Measurements from ENCODE around the gene C2CD5.
A peak's percentile ranks its signal among the peaks of the same experiment; 100 is the strongest.
"Not testable (repeated sequence)": the region's sequence is repeated elsewhere in the genome, so short reads cannot be mapped to it uniquely, and the experiment has no call there.

The C2CD5 gene, protein sequence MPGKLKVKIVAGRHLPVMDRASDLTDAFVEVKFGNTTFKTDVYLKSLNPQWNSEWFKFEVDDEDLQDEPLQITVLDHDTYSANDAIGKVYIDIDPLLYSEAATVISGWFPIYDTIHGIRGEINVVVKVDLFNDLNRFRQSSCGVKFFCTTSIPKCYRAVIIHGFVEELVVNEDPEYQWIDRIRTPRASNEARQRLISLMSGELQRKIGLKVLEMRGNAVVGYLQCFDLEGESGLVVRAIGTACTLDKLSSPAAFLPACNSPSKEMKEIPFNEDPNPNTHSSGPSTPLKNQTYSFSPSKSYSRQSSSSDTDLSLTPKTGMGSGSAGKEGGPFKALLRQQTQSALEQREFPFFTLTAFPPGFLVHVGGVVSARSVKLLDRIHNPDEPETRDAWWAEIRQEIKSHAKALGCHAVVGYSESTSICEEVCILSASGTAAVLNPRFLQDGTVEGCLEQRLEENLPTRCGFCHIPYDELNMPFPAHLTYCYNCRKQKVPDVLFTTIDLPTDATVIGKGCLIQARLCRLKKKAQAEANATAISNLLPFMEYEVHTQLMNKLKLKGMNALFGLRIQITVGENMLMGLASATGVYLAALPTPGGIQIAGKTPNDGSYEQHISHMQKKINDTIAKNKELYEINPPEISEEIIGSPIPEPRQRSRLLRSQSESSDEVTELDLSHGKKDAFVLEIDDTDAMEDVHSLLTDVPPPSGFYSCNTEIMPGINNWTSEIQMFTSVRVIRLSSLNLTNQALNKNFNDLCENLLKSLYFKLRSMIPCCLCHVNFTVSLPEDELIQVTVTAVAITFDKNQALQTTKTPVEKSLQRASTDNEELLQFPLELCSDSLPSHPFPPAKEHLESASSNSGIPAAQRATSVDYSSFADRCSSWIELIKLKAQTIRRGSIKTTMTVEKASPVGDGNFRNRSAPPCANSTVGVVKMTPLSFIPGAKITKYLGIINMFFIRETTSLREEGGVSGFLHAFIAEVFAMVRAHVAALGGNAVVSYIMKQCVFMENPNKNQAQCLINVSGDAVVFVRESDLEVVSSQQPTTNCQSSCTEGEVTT

DNA sequence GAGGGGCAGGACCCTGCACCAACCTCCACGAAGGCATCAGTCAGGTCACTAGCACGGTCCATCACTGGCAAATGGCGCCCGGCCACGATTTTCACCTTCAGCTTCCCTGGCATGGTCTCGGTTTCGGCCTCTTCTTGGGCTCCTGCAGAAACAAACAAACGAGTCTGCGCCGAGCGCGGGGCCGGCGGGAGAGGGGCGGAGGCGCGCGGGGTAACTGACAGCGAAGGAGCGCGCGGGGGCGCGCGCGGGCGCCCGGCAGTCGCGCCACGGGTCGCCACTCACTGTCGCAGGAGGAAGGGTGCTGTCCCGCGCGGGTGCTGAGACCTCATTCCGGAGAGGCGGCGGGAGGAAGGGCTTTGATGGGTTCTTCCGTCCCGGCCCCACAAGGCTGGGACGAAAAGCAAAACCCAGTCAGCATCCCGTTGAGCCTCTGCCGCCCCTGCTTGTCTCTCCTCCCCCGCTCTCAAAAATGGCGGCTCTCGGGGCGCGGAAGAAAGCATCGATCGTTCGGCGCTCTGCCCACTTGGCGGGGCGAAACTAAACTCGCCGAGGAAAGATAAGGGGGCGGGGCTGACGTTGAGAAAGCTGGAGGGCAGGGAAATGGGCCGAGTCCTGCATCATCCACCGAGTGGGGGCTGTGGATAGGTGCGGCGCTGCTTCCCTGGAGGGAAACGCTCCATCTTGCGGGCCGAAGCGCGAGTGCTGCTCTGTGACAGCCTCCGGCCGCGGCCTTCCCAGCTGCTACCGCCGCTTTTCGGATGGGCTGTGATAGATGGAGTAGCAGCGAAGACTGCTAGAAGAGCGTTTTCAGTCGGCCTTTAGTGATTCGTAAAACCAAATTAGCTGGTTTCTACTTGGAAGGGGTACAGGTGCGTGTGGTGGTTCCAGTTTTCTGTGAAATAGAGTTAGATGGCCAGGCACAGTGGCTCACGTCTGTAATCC lies at the start of gene C2CD5:
TSS of gene C2CD5 (minus strand) at position 505 of the 942 bp plus-strand sequence. CDS start at position 113, 392 bp downstream.
- peak; percentile 97 for DNase-seq

DNA sequence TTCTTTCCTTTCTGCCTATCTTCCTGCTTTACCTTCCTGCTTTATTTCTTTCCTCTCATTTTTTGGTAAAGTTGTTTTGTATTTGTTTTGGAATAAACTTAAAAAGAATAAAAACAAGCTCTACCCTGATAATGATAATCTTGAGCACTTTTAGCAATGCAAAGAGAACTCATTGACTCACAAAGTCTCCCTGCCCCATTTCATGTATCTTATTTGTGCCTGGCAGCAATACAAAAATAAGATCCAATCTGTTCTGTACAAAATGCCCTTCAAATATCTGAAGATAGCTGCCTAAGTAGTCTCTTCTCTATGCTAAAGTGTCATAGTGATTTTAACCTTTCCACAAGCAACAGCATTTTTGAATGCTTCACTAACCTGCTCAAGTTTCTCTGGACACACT lies 49.5 kb upstream of the C2CD5 start:
- DNase-seq, result no peak

DNA sequence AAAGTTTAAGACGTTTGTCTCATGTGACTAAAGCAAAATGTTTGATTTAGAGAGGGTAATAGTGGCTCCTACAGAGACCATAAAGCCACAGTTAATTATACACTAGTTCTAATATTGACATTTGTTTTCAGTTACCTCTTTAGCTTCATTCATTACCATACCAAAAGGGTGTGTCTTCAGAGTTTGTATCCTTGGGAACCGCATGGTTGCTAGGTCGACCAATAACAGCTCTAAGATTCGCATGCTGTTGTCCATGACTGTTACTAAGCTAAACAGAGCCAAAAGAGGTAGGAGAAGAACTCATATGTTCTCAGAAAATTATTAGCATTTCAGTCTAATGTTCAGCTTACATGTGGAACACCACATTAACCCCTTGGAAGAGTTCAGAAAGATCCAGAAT lies 44.5 kb upstream of the C2CD5 start:
- DNase-seq, result no peak

DNA sequence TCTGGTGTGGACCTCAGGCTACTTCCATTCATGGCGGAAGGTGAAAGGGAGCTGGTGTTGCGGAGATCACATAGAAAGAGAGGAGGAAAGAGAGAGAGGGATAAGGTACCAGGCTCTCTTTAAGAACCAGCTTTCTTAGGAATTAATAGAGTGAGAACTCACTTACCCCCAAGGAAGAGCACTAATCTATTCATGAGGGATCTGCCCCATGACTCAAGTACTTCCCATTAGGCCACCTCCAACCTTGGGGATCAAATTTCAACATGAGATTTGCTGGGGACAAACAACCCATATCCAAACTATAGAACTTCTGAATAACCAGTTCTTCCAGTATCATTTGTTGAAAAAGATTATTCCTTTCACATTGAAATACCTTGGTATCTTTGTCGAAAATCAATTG lies 34.0 kb upstream of the C2CD5 start:
- no peak for DNase-seq

DNA sequence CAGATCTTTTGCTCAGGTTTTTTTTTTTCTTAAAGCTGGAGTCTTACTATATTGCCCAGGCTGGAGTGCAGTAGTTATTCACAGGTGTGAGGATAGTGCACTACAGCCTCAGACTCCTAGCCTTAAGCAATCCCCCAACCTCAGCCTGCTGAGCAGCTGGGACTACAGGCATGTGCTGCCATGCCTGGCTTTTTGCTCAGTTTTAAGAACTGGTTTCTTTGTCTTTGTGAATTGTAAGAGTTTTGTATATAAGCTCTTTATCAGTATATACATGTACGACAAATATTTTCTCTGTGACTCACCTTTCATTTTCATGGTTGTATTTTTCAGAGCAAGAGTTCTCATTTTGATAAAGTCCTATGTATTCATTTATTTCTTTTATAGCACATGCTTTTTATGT lies 33.3 kb upstream of the C2CD5 start:
- DNase-seq, result no peak

DNA sequence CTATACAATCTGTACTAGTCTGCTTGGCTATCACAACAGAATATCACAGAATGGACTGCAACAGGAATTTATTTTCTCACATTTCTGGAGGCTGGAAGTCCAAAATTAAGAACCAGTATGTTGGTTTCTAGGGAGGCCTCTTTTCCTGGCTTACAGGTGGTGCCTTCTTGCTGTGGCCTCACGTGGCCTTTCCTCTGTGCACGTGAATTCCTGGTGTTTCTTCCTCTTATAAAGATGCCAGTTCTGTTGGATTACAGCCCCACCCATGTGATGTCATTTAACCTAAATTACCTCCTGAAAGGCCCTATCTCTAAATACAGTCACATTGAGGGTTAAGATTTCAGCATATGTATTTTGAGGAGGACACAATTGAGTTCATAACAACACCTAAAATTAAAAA lies 32.1 kb upstream of the C2CD5 start:
- DNase-seq, result no peak

DNA sequence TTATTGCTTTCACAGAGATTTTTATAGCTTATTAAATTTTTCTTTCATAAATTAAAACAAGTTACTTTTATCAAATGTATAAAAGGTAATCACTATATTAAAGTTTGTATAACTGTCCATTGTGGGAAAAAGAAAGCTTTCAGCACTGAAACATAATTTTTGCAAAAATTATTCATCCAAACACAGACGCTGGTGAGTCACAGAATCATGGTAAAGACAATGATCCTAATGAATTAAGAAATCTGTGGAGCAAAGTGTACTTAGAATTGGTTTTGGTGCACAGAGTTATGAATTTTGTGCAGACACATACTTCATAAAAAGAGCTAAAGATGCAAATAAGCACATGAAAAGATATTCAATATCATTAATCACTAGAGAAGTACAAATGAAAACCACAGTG lies 31.7 kb upstream of the C2CD5 start:
- no peak for DNase-seq

DNA sequence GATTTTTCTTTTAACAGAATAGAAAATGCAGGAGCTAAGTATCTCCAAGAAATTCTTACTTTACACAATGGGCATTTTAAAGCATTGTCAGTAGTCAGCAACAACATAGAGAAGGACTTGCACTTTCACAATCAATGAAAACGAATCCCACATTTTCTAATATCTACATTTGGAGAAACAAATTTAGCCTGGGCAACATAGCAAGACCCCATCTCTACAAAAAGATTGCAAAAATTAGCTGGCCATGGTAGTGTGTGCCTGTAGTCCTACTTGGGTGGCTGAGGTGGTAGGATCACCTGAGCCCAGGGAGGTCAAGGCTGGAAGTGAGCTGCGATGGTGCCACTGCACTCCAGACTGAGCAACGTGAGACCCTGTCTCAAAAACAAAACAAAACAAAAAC lies 30.6 kb upstream of the C2CD5 start:
- no peak for DNase-seq

DNA sequence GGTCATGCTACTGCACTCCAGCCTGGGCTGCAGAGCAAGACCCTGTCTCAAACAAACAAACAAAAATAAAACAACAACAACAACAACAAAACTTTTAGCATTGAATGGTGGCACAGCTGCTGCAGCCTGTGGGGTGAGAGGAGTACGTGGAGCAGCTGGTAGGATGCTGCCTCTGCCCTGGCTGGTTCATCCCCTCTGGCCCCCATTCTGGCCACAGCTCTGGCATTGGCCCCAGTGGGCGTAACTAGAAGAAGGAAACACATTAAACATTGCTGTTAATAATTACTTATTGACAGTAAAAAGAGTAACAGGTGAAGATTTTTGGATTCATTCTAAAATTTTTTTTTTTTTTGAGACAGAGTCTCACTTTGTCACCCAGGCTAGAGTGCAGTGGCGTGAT lies 28.8 kb upstream of the C2CD5 start:
- no peak for DNase-seq

DNA sequence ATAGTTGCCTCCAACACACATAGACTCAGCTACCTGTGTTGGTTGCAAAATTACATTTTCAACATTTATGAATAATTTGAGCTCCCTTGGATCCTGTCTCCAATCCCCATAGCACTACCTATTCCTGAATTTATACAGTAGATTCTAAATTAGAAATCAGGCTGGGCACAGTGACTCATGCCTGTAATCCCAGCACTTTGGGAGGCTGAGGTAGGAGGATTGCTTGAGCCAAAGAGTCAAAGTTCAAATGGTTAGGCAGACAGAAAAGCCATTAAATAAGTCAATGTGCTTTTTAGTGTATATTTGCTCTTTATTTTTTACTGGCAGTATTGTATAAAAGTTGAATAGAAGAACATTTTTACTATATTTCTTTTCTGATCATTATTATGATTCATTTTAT lies 24.9 kb upstream of the C2CD5 start:
- no peak for DNase-seq

DNA sequence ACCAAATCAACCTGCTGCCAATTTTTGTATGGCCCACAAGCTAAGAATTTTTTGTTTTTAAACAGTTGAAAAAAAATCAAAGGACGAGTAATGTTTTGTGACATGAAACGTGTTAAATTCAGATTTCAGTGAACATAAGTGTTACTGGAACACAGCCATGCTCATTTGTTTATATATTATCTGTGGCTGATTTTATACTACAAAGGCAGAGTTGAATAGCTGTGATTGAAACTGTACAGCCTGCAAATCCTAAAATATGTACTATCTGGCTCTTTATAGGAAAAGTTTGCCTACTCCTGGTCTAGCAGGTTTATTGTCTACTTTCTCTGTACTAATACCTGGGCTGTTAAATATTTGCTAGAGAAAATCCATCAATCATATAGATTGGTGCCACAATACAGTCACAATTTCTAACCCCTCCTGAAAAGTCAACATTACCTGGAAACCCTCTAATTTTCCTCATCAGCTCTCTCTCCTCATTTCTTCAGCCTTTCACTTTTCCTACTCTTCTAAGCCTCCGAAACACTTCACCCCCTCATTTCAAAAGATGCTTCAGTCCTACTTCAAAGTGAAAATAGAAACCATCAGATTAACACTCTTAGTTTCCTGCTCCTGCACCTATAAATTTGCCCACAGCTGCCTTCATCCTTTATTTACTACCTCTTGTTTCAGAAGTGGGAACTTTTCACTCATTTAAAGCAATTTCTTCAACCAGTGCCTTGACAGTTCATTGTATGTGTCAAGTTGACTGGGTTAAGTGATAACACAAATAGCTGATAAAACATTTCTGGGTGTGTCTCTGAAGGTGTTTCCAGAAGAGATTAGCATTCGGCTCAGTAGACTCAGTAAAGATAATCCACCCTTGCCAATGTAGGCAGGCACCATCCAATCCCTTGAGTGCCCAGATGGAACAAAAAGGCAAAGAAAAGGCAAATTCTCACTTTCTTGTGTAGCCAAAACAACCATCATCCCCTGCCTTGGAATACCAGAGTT lies 18.0 kb upstream of the C2CD5 start:
- DNase-seq, result no peak

DNA sequence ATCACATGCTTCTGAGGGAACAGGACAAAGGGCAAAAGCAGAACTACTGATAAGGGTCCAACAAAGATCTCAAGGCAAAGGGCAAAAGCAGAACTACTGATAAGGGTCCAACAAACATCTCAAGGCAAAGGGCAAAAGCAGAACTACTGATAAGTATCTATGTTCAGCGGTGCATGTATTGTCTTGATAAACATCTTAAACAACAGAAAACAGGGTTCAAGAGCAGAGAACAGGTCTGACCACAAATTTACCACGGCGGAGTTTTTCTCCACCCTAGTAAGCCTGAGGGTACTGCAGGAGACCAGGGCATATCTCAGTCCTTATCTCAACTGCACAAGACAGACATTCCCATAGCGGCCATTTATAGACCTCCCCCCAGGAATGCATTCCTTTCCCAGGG lies 10.4 kb upstream of the C2CD5 start:
- DNase-seq, result not testable (repeated sequence)

DNA sequence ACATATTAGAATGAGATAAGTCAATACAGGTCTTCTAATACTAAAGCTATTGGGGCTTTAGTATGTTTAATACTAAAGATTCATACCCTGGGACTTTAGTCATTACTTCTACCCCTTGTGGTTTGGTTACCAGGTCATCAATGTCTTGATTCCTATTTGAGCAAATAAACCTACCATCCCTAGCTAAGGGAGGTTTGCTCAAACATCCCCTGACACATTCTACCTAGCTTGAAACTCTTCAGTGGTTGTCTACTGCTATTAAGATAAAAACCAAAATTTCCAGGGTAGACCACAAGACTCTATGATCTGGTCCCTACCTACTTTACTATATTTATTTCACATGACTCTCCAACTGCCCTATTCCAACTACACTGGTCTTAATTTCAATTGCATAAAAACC lies 7.3 kb upstream of the C2CD5 start:
- no peak for DNase-seq

DNA sequence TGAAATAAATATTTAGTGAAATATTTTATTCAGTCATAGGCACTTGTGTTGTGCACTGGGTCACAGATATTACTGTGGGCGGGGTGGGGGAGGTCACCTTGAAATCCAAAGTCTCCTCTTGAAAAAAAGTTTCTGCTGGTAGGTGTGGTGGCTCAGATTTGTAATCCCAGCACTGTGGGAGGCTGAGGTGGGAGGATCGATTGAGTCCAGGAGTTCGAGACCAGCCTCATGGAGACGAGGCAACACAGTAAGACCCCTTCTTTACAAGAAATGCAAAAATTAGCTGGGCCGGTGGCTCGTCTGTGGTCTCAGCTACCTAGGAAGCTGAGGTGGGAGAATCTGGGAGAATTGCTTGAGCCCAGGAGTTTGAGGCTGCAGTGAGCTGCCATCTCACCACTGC lies 913 bp upstream of the C2CD5 start:
- no peak for DNase-seq

DNA sequence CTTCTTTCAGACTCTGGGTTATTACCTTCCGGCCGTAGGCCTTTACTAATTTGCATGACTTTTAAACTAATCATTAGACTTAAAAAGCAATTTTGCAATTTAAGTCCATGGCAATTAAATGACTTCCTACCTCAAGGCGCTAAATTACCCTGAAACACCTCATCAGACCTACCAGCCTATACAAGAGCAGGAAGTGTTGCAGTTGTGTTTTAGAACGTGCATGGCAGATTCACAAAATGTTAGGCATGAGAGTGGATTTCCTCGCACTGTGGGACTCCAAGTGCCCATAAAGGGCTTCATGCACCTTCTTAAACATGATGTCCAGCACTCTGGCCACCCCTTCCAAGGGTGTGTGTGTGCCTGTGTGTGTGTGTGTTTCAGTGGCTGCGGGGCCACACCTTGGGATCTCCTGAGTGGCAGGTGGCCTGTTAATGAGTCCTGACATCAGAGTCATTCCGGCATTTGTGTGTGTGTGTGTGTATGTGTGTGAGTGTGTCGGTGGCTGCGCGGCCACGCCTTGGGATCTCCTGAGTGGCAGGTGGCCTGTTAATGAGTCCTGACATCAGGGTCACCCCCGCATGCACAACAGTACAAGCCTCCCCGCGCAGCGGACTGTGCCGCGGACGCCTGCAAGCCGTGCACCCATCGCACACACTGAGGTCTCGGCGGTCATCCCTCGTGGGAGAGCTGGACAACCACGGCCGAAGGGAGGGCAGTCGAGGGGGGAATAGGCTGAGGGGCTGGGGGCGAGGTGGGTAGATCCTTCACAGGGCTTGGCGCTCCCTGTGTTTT lies 900 bp downstream of the C2CD5 start:
- peak; percentile 52 for DNase-seq

DNA sequence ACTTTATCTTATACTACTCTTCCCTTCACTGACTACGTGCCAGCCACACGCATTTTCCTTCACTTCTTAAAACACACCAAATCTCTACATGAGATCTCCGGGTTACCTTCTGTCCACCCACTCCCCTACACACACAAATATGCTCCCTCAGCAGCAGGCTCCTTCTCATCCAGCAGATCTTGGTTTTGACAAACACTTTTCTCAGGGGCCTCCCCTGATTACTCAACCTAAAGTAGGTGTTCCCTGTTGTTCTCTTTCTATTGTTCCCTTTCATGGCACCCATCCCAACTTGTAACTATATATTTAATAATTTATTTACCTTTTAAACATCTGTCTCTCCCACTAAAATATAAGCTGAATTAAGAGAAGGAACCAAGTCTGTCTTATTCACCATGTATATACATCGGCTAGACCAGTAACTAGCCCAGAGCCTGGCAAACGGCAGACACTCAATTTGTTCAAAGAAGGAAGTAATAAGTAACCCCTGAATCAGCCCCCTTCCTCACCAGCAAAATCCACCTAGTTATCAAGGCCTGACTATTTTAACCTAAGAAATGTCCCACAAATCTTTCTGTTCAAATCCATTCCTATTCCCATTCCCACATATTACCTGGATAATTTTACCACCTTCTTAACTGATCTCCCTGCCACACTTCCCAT lies 2.7 kb downstream of the C2CD5 start:
- no peak for DNase-seq

DNA sequence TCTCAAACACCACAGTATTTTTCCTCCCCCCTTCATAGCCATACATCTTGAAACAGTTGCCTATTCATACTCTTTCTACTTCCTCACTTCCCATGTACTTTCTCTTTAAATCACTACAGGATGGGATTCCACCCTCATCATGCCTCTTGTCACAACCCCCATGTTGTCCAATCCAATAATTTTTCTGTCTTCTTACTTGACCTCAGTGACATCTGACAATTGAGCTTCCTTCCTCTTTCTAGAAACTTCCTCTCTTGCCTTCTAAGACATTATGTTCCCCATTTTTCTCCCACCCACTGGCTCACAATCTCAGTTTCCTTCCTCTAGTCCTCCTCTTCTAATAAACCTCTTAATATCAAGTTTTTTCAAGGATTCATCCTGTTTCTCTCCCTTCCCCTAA lies 5.3 kb downstream of the C2CD5 start:
- no peak for DNase-seq

DNA sequence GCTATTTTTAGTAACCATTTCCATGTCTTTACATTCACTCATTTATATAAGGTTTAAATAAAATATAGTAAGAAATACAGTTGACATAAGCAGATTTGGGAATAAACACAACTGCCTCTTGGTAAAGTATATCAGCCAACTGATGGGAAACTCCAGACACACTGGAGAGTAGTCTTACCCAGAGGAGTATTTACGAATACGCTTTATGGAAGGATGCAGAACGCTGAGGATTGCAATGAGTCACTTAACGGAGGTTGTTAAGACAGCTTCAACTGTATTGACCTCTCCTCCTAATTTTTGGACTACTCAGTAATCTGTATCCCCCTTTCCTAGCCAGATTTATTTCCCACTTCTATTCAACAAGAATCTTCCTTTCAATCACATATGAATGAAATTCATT lies 6.0 kb downstream of the C2CD5 start:
- DNase-seq, result no peak

DNA sequence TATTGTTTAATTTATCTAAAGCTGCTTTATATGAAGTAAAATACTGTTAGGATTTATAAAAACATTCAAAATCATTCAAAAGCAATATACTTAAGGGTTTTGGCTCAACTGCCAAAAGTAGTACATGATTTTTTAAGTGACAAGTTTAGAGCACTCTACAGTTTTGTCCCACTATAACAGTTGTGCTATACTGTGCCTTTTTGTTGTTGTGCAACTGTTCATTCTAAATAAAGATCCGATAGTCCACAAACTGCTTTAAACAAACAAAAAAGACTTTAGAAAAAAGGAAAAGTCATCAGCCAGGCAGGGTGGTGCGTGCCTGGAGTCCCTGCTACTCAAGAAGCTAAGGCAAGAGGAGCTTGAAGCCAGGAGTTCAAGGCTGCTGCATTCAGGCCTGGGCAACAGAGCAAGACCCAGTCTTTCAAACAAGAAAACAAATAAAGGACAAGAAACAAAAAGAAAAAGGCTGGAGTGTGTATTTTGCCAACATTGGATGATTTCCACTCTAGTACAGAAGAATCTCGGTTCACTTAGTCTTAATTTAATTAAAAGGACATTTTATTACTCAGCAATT lies 7.3 kb downstream of the C2CD5 start:
- DNase-seq, result no peak
